ENCODE results near the gene TOR4A. TPM values are rescaled to one million over a fixed set of nuclear protein-coding genes. Genes with fewer than 3 reads are reported as not detected.

Gene TOR4A
- total and polyA plus RNA-seq, 4 experiments from 2014 or later, result 0.46 to 2.1 (median 1.4) TPM

DNA sequence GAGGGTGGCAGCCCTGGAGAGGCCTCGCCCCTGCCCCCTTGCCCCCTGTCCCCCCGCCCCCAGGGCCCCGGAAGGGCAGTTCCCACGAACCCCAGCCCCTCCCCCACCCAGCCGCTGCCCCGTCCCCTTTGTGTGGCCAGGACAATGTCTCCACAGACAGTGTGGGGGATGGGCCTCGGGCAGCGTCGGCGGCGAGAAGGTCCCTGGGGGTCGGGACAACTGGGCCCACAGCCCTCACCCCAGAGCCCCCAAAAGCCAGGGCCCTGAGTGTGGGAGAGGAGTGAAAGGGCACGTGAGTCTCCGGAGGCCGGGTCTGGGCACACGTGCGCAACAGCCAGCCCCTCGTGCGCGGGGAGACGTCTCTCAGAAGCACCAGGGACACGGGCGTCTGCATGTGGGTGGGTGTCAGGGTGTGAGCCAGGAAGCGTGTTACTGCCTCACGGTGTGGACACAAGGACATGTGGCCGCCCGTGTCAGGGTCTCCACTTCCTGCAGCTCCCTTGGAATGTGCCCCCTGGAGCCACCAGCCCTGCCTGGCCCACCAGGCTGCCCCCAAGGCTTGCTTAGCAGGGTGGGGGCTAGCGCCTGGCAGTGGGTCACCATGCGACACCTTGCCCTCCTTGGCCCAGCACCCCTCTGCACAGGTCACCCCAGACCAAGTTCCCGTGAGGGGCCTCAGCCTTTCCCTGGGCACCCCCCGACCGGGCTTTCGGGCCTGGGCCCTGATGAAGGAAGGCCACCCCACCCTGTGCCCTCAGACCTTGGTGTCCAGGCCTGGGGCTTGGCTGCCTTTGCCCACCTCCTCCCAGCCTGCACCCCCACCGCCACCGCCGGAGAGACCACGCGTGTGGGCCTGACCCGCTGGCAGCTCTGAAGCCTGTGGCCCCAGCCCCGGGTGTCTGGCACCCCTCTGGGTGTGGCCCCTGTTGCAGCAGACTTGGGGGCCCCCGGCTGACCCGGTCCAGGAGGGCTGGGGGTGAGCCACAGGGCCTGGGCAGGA, 37.3 kb downstream of the TOR4A start:
- ChIA-PET CTCF (ENCODE audit: partially characterized antibody) (no interaction called here), POLR2A (ENCODE audit: partially characterized antibody) (interaction anchor here (1.3 kb wide), 1 partner anchor 74 kb away, joined by 3 read pairs; the partner anchor contains the start of gene TUBB4B)
- Histone ChIP-seq H3K4me3 (ENCODE audit: low read length in 2 of 2) (no peak overlapping the region), H3K27ac (ENCODE audit: low read depth, low read length) (no peak overlapping the region), H3K27me3 (ENCODE audit: insufficient read depth, low read length) (no peaks in the 10 kb centered on the region), H3K36me3 (ENCODE audit: insufficient read depth, low read length) (no peaks in the 10 kb centered on the region), H3K4me1 (ENCODE audit: insufficient read depth, low read length) (no peaks in the 10 kb centered on the region), H3K9me3 (ENCODE audit: control insufficient read depth in 1 of 2, low read length in 2 of 2) (no peaks in the 10 kb centered on the region)
- no peak for DNase-seq
- H3K27ac Mint-ChIP-seq, result no peak overlapping the region
- intact Hi-C loops (cut with micrococcal nuclease), result no loop called here
- H3K4me3 Mint-ChIP-seq, result no peak overlapping the region
- H3K36me3 Mint-ChIP-seq, result no peaks in the 10 kb centered on the region
- H3K27me3 Mint-ChIP-seq, result peaks cover 0 to 2% of the 10 kb centered on the region in 2 donors
- no peaks in the 10 kb centered on the region for H3K9me3 Mint-ChIP-seq
- no peaks in the 10 kb centered on the region for H3K4me1 Mint-ChIP-seq

DNA sequence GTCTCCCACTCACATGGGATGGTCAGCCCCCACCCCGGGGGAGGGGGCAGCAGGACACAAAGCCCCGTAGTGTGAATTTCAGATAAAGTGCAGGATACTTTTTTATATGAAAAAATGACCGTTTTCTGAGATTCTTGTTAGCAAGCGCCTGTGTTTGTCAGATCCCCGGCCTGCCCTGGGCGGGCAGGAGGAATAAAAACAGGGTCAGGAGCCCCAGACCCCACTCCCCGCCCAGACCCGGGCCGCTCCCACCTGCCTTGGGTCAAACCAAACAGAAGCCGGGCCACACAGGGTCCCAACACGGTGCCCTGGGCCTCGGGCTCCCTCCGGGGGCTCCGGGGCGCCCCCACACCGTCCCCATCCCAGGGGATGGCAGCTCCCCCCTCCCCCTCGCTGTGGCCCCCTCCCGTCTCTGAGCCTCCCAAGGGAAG, 38.1 kb downstream of the TOR4A start:
- peaks cover 0 to 3% (median 2%) of the 10 kb centered on the region in 4 donors for H3K4me1 Mint-ChIP-seq
- peaks cover 4% of the 10 kb centered on the region for H3K4me1 ChIP-seq (ENCODE audit: insufficient read depth, low read length)
- POLR2A ChIA-PET (ENCODE audit: partially characterized antibody), result interaction anchor here (1.3 kb wide), 1 partner anchor 75 kb away, joined by 3 read pairs; the partner anchor contains the start of gene TUBB4B
- H3K27ac Mint-ChIP-seq, result no peak overlapping the region
- no peaks in the 10 kb centered on the region for H3K27me3 ChIP-seq (ENCODE audit: insufficient read depth, low read length)
- no peaks in the 10 kb centered on the region for H3K9me3 ChIP-seq (ENCODE audit: control insufficient read depth in 1 of 2, low read length in 2 of 2)
- no peak overlapping the region for H3K27ac ChIP-seq (ENCODE audit: low read depth, low read length)
- H3K36me3 Mint-ChIP-seq, result no peaks in the 10 kb centered on the region
- no peak overlapping the region for H3K4me3 Mint-ChIP-seq
- CTCF ChIA-PET (ENCODE audit: partially characterized antibody), result no interaction called here
- no peak for DNase-seq
- H3K4me3 ChIP-seq (ENCODE audit: low read length in 2 of 2), result no peak overlapping the region
- peaks cover 0 to 2% of the 10 kb centered on the region in 2 donors for H3K27me3 Mint-ChIP-seq
- H3K9me3 Mint-ChIP-seq, result no peaks in the 10 kb centered on the region
- intact Hi-C loops (cut with micrococcal nuclease), result no loop called here
- H3K36me3 ChIP-seq (ENCODE audit: insufficient read depth, low read length), result no peaks in the 10 kb centered on the region

DNA sequence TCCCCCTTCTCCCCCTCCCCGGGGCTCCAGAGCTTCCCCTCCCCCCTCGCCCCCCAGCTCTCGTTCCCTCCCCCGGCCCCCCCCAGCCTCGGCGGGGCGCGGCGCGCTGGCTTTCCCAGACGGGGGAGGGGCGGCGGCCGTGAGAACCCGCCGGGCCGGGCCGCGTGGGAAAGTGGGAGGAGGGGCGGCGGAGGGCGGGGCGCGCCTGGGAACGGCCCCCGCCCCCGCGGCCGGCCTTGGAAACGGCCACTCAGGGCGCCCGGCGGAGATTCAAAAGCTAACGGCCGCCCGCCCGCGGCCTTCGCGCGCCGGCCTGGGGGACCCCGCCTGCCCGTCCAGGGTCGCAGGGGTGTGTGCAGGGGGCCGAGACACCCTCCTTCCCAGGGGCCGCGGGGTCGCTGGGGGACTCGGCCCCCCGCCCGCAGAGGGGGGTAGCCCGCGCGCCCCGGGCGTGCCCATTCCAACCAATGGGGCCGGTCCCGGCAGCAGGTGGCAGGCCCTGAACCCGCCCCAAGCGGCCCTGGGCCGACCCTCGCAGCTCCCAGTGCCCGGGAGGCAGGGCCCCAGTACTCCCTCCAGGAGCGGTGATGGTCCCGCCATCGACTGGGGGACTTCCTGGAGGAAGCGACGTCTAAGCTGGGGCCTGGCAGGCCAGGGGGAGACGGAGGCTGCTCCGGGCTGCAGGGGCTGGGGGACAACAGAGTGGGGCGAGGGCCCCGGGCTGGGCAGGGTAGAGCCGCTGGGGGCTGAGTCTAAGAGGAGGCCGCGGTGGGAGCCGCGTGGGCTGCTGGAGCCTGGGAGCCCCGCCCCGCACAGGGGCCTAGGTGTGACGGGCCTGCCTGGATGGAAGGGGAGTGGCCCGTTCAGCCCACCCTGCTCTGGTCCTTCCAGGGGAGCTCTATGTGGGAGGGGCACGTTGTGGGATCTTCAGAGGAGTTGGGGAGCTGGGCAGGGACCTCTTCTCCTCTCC, 38.8 kb downstream of the TOR4A start:
- Mint-ChIP-seq H3K27ac (no peak overlapping the region), H3K4me3 (no peak overlapping the region), H3K36me3 (no peaks in the 10 kb centered on the region), H3K9me3 (no peaks in the 10 kb centered on the region), H3K4me1 (peaks cover 0 to 5% (median 4%) of the 10 kb centered on the region in 4 donors), H3K27me3 (peaks cover 0 to 2% of the 10 kb centered on the region in 2 donors)
- no peak overlapping the region for H3K27ac ChIP-seq (ENCODE audit: low read depth, low read length)
- POLR2A ChIA-PET (ENCODE audit: partially characterized antibody), result interaction anchor here (1.3 kb wide), 1 partner anchor 75 kb away, joined by 3 read pairs; the partner anchor contains the start of gene TUBB4B
- intact Hi-C loops (cut with micrococcal nuclease), result no loop called here
- no peak for DNase-seq
- H3K4me3 ChIP-seq (ENCODE audit: low read length in 2 of 2), result no peak overlapping the region
- H3K9me3 ChIP-seq (ENCODE audit: control insufficient read depth in 1 of 2, low read length in 2 of 2), result no peaks in the 10 kb centered on the region
- H3K36me3 ChIP-seq (ENCODE audit: insufficient read depth, low read length), result no peaks in the 10 kb centered on the region
- peaks cover 10% of the 10 kb centered on the region for H3K4me1 ChIP-seq (ENCODE audit: insufficient read depth, low read length)
- H3K27me3 ChIP-seq (ENCODE audit: insufficient read depth, low read length), result no peaks in the 10 kb centered on the region
- CTCF ChIA-PET (ENCODE audit: partially characterized antibody), result no interaction called here

DNA sequence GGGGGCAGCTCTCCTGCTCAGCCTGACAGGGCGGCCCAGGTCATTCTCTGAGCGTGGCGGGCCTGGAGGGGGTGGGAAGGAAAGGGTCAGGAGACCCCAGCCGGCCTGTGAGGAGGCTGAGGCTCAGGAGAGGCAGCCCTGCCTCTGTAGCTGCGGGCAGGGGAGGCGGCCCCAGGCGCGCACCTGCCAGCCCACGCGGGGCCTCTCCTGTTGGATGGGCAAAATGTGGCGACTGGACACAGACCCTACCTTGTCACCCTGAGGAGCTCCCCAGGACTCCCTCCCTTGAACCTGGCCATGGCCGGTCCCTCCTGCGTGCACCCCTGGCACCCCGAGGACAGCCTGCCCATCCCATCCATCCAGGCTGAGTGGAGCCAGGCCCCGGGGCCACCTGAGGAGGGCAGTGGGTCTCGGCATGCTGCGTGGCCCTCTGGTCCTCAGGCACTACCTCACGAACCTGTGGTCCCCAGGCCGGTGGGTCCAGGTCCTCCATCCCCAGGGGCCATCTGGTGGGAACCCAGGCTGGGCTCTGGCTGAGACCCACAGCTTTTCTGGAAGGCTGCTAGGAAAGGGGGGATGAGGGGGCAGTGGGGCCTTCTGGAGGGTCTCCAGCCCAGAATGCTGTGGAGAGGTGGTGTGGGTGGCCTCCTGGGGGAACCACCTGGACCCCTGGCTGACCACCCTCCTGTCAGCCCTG, 39.6 kb downstream of the TOR4A start:
- DNase-seq, result no peak
- H3K4me1 Mint-ChIP-seq, result peaks cover 0 to 5% (median 4%) of the 10 kb centered on the region in 4 donors
- H3K4me3 Mint-ChIP-seq, result no peak overlapping the region
- intact Hi-C loops (cut with micrococcal nuclease), result no loop called here
- Histone ChIP-seq H3K36me3 (ENCODE audit: insufficient read depth, low read length) (no peaks in the 10 kb centered on the region), H3K27me3 (ENCODE audit: insufficient read depth, low read length) (no peaks in the 10 kb centered on the region), H3K4me1 (ENCODE audit: insufficient read depth, low read length) (peaks cover 10% of the 10 kb centered on the region), H3K9me3 (ENCODE audit: control insufficient read depth in 1 of 2, low read length in 2 of 2) (no peaks in the 10 kb centered on the region), H3K27ac (ENCODE audit: low read depth, low read length) (no peak overlapping the region), H3K4me3 (ENCODE audit: low read length in 2 of 2) (no peak overlapping the region)
- peaks cover 2 to 3% of the 10 kb centered on the region in 2 donors for H3K27me3 Mint-ChIP-seq
- ChIA-PET POLR2A (ENCODE audit: partially characterized antibody) (no interaction called here), CTCF (ENCODE audit: partially characterized antibody) (no interaction called here)
- no peak overlapping the region for H3K27ac Mint-ChIP-seq
- no peaks in the 10 kb centered on the region for H3K9me3 Mint-ChIP-seq
- no peaks in the 10 kb centered on the region for H3K36me3 Mint-ChIP-seq

DNA sequence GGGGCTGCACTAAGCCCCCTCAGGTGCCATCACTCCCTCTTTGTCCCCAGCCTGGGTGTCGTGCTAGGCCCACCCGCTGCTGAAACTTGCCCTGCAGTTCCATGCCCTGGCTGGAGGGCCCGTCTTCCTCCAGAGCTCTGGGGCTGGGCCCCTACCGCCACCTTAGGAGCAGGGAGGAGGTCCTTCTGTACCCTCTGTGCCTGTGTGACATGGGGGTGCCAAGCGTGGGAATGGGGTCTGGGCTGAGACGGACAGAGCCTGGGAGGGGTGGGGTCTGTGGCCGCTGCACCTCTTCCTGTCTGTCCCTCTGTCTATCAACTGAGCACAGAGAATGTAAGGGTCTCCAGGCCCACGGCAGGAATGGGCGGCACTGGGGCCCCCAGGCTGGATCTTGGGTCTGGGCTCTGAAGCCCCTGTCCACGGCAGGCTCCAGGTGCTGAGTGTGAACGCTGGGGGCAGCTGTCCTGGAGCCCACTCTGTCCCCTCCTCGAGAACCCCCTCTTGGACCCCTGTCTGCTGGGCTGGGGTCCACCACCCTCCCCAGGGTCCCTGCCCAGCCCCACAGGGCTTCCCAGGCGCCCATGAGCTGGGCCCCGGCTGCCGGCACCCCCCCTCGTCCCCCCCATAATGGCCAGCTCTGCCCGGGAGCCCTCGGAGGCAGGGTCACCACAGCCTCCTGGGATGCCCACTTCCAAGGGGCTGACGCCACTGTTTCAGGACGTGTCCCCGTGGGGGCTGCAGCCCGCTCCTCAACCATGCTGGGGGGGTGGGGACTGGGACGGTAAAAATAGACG, 40.4 kb downstream of the TOR4A start:
- POLR2A ChIA-PET (ENCODE audit: partially characterized antibody), result no interaction called here
- Mint-ChIP-seq H3K9me3 (no peaks in the 10 kb centered on the region), H3K27ac (no peak overlapping the region), H3K36me3 (no peaks in the 10 kb centered on the region), H3K4me3 (no peak overlapping the region), H3K4me1 (peaks cover 0 to 5% (median 4%) of the 10 kb centered on the region in 4 donors), H3K27me3 (peaks cover 3% of the 10 kb centered on the region in 2 donors)
- Histone ChIP-seq H3K27me3 (ENCODE audit: insufficient read depth, low read length) (no peaks in the 10 kb centered on the region), H3K9me3 (ENCODE audit: control insufficient read depth in 1 of 2, low read length in 2 of 2) (no peaks in the 10 kb centered on the region), H3K27ac (ENCODE audit: low read depth, low read length) (no peak overlapping the region), H3K36me3 (ENCODE audit: insufficient read depth, low read length) (no peaks in the 10 kb centered on the region), H3K4me1 (ENCODE audit: insufficient read depth, low read length) (peaks cover 10% of the 10 kb centered on the region), H3K4me3 (ENCODE audit: low read length in 2 of 2) (no peak overlapping the region)
- no peak for DNase-seq
- CTCF ChIA-PET (ENCODE audit: partially characterized antibody), result no interaction called here
- intact Hi-C loops (cut with micrococcal nuclease), result no loop called here

DNA sequence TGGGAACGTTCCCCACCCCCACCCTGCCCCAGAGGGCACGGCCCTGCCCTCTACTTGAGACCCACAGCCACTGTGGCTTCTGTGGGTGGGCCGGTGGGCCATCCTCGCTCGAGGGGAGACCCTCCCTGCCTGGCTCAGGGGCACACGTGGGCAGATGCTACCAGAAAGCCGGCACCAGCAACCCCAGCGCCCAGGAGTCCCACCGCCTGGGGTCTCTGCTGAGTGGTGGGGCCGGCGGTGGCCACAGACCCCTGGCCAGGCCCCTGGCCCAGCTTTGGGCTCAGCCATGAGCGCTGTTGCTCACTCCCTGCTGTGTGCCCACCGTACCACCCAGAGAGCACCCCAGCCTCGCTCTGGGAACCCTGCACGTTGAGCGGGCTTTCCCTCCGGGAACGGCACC, 41.1 kb downstream of the TOR4A start:
- no peak overlapping the region for H3K27ac ChIP-seq (ENCODE audit: low read depth, low read length)
- ChIA-PET POLR2A (ENCODE audit: partially characterized antibody) (no interaction called here), CTCF (ENCODE audit: partially characterized antibody) (no interaction called here)
- intact Hi-C loops (cut with micrococcal nuclease), result no loop called here
- H3K27me3 ChIP-seq (ENCODE audit: insufficient read depth, low read length), result no peaks in the 10 kb centered on the region
- H3K27me3 Mint-ChIP-seq, result peaks cover 3% of the 10 kb centered on the region in 2 donors
- no peak overlapping the region for H3K4me3 ChIP-seq (ENCODE audit: low read length in 2 of 2)
- no peaks in the 10 kb centered on the region for H3K9me3 ChIP-seq (ENCODE audit: control insufficient read depth in 1 of 2, low read length in 2 of 2)
- H3K4me3 Mint-ChIP-seq, result no peak overlapping the region
- no peak overlapping the region for H3K27ac Mint-ChIP-seq
- H3K36me3 Mint-ChIP-seq, result no peaks in the 10 kb centered on the region
- peaks cover 10% of the 10 kb centered on the region for H3K4me1 ChIP-seq (ENCODE audit: insufficient read depth, low read length)
- H3K9me3 Mint-ChIP-seq, result no peaks in the 10 kb centered on the region
- no peak for DNase-seq
- no peaks in the 10 kb centered on the region for H3K36me3 ChIP-seq (ENCODE audit: insufficient read depth, low read length)
- peaks cover 0 to 5% (median 4%) of the 10 kb centered on the region in 4 donors for H3K4me1 Mint-ChIP-seq
